Heart right ventricle (tissue), 16 donors: ENCODE results near the gene ACKR4. TPM values are rescaled to one million over a fixed set of nuclear protein-coding genes. Genes with fewer than 3 reads are reported as not detected.
A peak's percentile ranks its signal among the peaks of the same experiment; 100 is the strongest.
"Not testable (repeated sequence)": the region's sequence is repeated elsewhere in the genome, so short reads cannot be mapped to it uniquely, and the experiment has no call there.

ENCODE experiments used
- ATAC-seq, 8 donors: fragments of 200-7000 bp; cut with Tn5 transposase; one replicate each; pipeline ENCODE4 v1.9.1; 2020; ENCODE audit warnings: mild to moderate bottlenecking in 8 of 8, moderate library complexity in 8 of 8, moderate number of reproducible peaks in 1 of 8
- DNase-seq, 2 donors: peaks; one replicate each; pipeline ENCODE4 v3.0.0-alpha.2; 2020
- H3K27ac ChIP-seq, 10 donors: fragments of 200-600 bp; sonication (generic) in 2 of 10; one replicate each; pipeline versions ENCODE4 v1.5.0 to v1.8.0; 2020 to 2022; ENCODE audit warnings: mild to moderate bottlenecking in 3 of 10
- H3K27me3 ChIP-seq, 7 donors: fragments of 200-600 bp; one replicate each; pipeline ENCODE4 v1.8.0; 2021 to 2022; ENCODE audit warnings: mild to moderate bottlenecking in 2 of 7
- H3K36me3 ChIP-seq, 9 donors: fragments of 200-600 bp; sonication (generic) in 1 of 9; one replicate each; pipeline versions ENCODE4 v1.5.0 to v1.8.0; 2020 to 2022; ENCODE audit warnings: mild to moderate bottlenecking in 2 of 9
- H3K4me1 ChIP-seq, 9 donors: fragments of 200-600 bp; sonication (generic) in 1 of 9; one replicate each; pipeline versions ENCODE4 v1.5.0 to v1.8.0; 2020 to 2022; ENCODE audit warnings: mild to moderate bottlenecking in 4 of 9
- H3K4me3 ChIP-seq, 10 donors: fragments of 200-600 bp; sonication (generic) in 2 of 10; one replicate each; pipeline versions ENCODE4 v1.5.0 to v1.8.0; 2020 to 2022; ENCODE audit warnings: mild to moderate bottlenecking in 7 of 10, moderate library complexity in 2 of 10
- H3K9me3 ChIP-seq, 11 donors: fragments of 200-600 bp in 10 of 11; sonication (generic) in 2 of 11; one replicate each; pipeline versions ENCODE4 v1.5.0 to v1.8.0; 2013 to 2022; ENCODE audit warnings: mild to moderate bottlenecking in 2 of 11, control low read depth in 1 of 11, moderate library complexity in 1 of 11
- WGBS, 2 donors: extraction: QIAGEN DNeasy Blood & Tissue Kit; methylation state at CpG; one replicate each; pipeline ENCODE4 v1.1.7; 2013; ENCODE audit warnings: inconsistent platforms in 1 of 2; 5-methylcytosine and 5-hydroxymethylcytosine counted together
- intact Hi-C, 10 donors: fragments of 100-400 bp; cut with DNase I; formaldehyde crosslinking; loops; one replicate each; pipeline versions ENCODE4 v1.11.1 to v1.14.2; 2022
- polyA plus RNA-seq, 2 donors: library from polyadenylated mRNA; stranded (reverse); fragments of 200-250 nt; gene quantifications; one replicate each; pipeline ENCODE4 v1.2.3, GENCODE V29; 2013
- total RNA-seq, 10 donors: library from RNA; stranded (reverse); fragmentation: NEBNext Ultra II Directional in 3 of 10; extraction: Animal tissue kit (Norgen Biotek cat#: 25700) in 3 of 10; gene quantifications; one replicate each; pipeline versions ENCODE4 v1.2.1 to v1.2.4, GENCODE V29; 2021 to 2023
- TF ChIP-seq, protein P1 (sequence below), 9 donors: fragments of 200-600 bp; sonication (generic) in 2 of 9; IDR thresholded peaks; one replicate each; pipeline versions ENCODE4 v1.5.0 to v1.8.0; 2021 to 2022; ENCODE audit warnings: antibody characterized with exemption in 9 of 9, mild to moderate bottlenecking in 5 of 9, moderate library complexity in 1 of 9
- donor health status: Arrhythmogenic right ventricular cardiomyopathy.
- donor health status: ischemic (EF 13 %, LVEDD 7.1; RV severe dilation, severe dysfunction).
- donor health status: healthy with polysubstance abuse.
- donor health status: DM: no; HTN: yes; CAD: no.
- donor health status: DM: no; HTN: no; CAD: no.
- donor health status: ischemic (EF 25% LVEDD 6.9; RV normal size, moderate dysfunction).
- donor health status: ischemic (EF 25% LVEDD 5.7; RV mildly dilated, moderate dysfunction).
- donor health status: healthy.
- donor health status: DM: yes; HTN: yes; CAD: no.
- donor health status: Ischemic cardiomyopathy.
- donor health status: ischemic (EF 35%, LVEDD 5.7; RV mildly dilated, moderate dysfunction).
- donor health status: nonischemic (EF 11% LVEDD 7.7; RV severe dilation, severe dysfunction).
- donor health status: DM: yes; HTN: yes; CAD: no.
- donor health status: PGD.
- donor health status: ischemic (EF 29% LVEDD 5.4; RV normal size, mild dysfunction).
- donor health status: nonischemic (EF 23%, LVEDD 6.1; RV moderate dilation, normal function).

Gene ACKR4
- total and polyA plus RNA-seq, 12 donors, result 0.47 to 3.6 (median 2.0) TPM

DNA sequence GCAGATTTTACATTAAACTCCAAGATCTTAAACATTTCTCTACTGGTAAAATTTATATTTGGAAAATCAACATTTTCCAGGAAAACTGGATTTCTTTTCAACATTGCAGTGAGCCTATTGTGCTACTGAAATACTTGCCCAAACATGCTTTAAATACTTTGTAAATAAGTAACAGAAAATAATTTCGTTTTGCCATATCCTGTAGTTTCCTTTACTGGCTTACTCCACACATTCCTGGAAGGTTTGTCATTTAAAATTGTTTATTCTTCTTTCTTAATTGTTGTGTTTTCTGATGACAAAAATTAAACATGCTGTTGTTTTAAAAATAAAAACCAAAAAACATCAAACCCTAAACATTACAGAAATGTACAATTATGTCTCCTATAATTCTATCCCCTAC, 40.5 kb downstream of the ACKR4 start:
- Histone ChIP-seq H3K36me3 (peaks cover 0 to 72% (median 9%) of the 10 kb centered on the region in 9 donors), H3K27me3 (no peaks in the 10 kb centered on the region), H3K4me3 (no peak overlapping the region), H3K27ac (no peak overlapping the region), H3K4me1 (peaks cover 0 to 8% (median 0%) of the 10 kb centered on the region in 9 donors), H3K9me3 (no peaks in the 10 kb centered on the region)
- DNase-seq (no peak), ATAC-seq (no peak)
- 52 to 72% methylated on average over 1 of the region's 1 CpG for WGBS, 2 donors
- TF ChIP-seq, protein P1, sequence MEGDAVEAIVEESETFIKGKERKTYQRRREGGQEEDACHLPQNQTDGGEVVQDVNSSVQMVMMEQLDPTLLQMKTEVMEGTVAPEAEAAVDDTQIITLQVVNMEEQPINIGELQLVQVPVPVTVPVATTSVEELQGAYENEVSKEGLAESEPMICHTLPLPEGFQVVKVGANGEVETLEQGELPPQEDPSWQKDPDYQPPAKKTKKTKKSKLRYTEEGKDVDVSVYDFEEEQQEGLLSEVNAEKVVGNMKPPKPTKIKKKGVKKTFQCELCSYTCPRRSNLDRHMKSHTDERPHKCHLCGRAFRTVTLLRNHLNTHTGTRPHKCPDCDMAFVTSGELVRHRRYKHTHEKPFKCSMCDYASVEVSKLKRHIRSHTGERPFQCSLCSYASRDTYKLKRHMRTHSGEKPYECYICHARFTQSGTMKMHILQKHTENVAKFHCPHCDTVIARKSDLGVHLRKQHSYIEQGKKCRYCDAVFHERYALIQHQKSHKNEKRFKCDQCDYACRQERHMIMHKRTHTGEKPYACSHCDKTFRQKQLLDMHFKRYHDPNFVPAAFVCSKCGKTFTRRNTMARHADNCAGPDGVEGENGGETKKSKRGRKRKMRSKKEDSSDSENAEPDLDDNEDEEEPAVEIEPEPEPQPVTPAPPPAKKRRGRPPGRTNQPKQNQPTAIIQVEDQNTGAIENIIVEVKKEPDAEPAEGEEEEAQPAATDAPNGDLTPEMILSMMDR (IDR thresholded peaks at IDR 0.05), result no peak
- intact Hi-C loops, result no loop called here

DNA sequence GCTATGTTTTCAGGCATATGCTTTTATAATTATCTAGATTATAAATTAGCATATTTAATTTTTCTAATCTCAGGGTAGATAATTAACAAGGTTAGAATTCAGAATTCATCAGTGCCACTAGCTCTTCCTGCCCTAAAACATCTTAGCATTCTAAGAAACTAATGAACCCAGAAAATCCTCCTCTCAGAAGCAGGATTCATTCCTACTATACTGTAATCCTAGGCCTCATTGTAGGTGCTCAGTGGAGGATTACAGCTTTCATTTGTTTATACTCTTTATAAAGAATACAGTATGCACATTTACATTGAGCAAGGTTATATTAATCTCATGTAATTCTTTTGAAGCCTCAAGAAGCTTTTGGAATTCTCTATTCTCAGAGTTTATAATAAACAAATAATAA, 41.6 kb downstream of the ACKR4 start:
- TF ChIP-seq, protein P1 (IDR thresholded peaks at IDR 0.05), result no peak
- H3K4me3 ChIP-seq, result no peak overlapping the region
- no peaks in the 10 kb centered on the region for H3K27me3 ChIP-seq
- intact Hi-C loops, result no loop called here
- ATAC-seq, result no peak
- H3K4me1 ChIP-seq, result peaks cover 0 to 8% (median 0%) of the 10 kb centered on the region in 9 donors
- no peak overlapping the region for H3K27ac ChIP-seq
- no peak for DNase-seq
- no peaks in the 10 kb centered on the region for H3K9me3 ChIP-seq
- H3K36me3 ChIP-seq, result peaks cover 0 to 76% (median 9%) of the 10 kb centered on the region in 9 donors

DNA sequence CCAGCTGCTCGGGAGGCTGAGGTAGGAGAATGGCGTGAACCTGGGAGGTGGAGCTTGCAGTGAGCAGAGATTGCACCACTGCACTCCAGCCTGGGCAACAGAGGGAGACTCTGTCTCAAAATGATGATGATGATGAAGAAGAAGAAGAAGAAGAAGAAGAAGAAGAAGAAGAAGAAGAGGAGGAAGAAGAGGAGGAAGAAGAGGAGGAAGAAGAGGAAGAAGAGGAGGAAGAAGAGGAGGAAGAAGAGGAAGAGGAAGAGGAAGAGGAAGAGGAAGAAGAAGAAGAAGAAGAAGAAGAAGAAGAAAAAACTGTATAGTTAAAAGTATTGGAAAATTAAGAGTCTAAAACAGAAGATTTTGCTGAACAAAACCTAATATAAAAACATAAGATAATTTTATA, 44.4 kb downstream of the ACKR4 start:
- not testable (repeated sequence) for H3K27ac ChIP-seq, H3K27me3 ChIP-seq, H3K9me3 ChIP-seq, ATAC-seq, H3K4me3 ChIP-seq, DNase-seq, H3K4me1 ChIP-seq
- WGBS, 2 donors, result 85 to 90% methylated on average over 2 of the region's 2 CpGs
- H3K36me3 ChIP-seq, result peaks cover 0 to 67% (median 9%) of the 10 kb centered on the region in 9 donors
- intact Hi-C loops, result loop anchor here in 3 of 10 donors (5.0 to 10.0 kb wide), 2 partner anchors 104 to 287 kb away; no protein-coding TSS in a partner anchor

DNA sequence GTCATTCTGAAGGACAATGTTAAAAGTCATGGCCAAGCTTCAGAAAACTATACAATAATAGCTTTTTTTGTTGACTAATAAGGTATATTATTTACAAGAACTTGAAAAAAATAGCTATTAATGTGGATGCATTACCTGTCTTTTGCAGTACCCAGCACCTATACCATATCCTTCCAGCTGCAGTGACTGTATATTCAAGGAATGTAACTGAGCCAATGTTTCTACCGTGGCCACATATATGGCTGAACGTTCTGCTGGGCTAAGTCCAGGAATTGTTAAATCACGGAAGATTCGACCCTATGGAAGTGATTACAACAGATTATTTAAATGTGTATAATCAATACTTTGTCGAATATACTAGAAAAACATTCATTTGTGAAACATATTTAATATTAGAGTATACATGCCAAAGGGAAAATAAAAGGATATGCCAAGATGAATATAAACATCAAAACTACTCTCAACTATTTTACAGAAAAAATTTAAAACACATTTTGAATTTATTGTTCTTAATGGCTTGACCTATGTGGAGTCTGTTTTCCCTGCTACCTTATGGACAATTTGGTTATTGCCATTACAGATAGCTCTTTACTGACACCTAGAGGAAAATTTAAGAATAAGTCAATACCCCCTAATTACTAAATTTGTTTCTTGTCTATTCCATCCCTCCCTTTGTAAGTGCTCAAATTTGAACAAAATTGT, 44.9 kb downstream of the ACKR4 start:
- 61 to 65% methylated on average over 5 of the region's 5 CpGs for WGBS, 2 donors
- Histone ChIP-seq H3K4me1 (peaks cover 0 to 7% (median 0%) of the 10 kb centered on the region in 9 donors), H3K27ac (no peak overlapping the region), H3K4me3 (no peak overlapping the region), H3K9me3 (no peaks in the 10 kb centered on the region), H3K27me3 (no peaks in the 10 kb centered on the region), H3K36me3 (peaks cover 0 to 62% (median 9%) of the 10 kb centered on the region in 9 donors)
- ATAC-seq (peak in 4 of 8 donors; percentile 48 to 72 (median 66)), DNase-seq (no peak)
- intact Hi-C loops, result loop anchor here (1.0 to 10.0 kb wide), 6 partner anchors 105 to 287 kb away; no protein-coding TSS in a partner anchor
- TF ChIP-seq, protein P1 (IDR thresholded peaks at IDR 0.05), result peak; percentile 69 to 89 (median 84)

DNA sequence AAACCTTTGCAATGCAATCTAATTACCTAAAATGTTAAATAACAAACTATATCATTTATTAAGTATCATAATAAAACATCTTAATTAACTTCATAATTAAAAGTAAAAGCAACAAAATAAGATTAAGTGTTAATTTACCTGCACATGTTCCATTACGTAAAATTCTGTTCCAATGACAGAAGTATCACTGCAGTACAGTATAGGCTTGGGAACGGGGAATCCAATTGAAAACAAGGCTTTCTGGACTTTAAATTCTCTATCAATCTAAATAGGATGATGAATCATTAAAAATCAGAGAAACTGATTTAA, 45.4 kb downstream of the ACKR4 start:
- TF ChIP-seq, protein P1 (IDR thresholded peaks at IDR 0.05), result no peak
- WGBS, 2 donors, result 64 to 70% methylated on average over 2 of the region's 2 CpGs
- no peaks in the 10 kb centered on the region for H3K27me3 ChIP-seq
- no peak overlapping the region for H3K27ac ChIP-seq
- no peaks in the 10 kb centered on the region for H3K9me3 ChIP-seq
- DNase-seq (no peak), ATAC-seq (no peak)
- no peak overlapping the region for H3K4me3 ChIP-seq
- H3K36me3 ChIP-seq, result peaks cover 0 to 58% (median 9%) of the 10 kb centered on the region in 9 donors
- intact Hi-C loops, result loop anchor here (1.0 to 10.0 kb wide), 6 partner anchors 105 to 288 kb away; no protein-coding TSS in a partner anchor
- H3K4me1 ChIP-seq, result peaks cover 0 to 7% (median 0%) of the 10 kb centered on the region in 9 donors
